Ramos (cell line): ENCODE results near the gene SEC63.
"Not testable (repeated sequence)": the region's sequence is repeated elsewhere in the genome, so short reads cannot be mapped to it uniquely, and the experiment has no call there.

ENCODE experiments used
- in situ Hi-C: fragments of 300-500 bp; cut with MboI; formaldehyde crosslinking; loops from one replicate; pipeline ENCODE4 v1.14.3; 2022; ENCODE audit warnings: low sequenced_read_pairs; ENCODE audit not compliant: unreplicated experiment

The SEC63 gene

DNA sequence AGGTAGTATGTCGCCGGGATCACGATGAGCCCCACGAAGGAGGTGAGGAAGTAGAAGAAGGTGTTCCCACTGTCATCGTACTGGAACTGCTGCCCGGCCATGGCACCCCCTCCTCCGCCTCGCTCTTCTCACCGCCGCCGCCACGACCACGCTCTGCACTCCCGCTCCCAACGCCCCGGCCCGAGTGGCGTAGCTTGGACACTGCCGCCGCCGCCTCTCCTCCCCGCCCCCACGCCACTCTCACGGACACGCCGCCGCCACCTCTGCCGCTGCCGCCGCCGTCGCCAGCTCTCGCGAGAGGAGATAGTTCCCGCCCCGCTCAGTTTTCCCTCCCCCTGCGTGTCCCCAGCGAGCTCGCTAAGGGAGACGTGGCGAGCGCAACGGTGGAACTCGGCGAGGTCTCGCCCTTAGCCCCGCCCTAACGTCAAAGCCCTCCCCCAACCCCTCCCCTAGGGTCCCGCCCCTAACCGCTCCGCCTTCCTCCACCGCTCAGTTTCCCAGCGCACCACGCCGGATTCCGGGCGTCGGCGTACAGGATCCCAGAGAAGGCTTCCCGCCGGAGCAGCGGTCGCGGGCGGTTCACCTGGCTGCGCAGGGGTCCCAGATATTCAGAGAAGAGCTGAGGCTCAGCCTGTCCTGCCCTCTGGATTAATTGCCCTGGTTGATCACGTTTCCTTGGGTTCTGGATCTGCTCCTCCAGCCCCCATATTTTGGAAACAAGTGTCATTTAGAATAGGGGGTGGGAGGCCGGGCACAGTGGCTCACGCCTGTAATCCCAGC lies at the start of gene SEC63:
TSS of gene SEC63 (minus strand) at position 300 of the 780 bp plus-strand sequence. CDS start at position 101, 199 bp downstream.
- in situ Hi-C loops = no loop called here

GRCh38 chr6:108005961-108006360 lies 48.0 kb upstream of the SEC63 start:
- in situ Hi-C loops = no loop called here

DNA sequence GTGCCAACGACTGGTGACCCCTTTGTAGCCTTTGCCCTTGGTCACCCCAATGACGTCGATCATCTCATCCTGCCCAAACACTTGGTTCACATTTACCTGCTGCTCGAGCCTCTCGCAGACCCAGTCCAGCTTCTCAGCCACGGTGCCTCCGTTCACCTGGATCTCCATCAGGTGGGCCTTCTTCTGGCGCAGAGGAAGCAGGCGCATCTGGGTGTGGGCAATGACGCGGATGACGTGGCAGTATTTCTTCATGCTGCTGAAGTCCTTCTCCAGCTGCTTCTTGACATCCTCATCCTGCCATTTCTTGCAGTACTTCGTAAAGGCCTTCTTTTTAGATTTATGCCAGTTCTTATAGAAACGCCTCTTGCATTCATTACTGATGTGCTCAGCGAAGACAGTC lies 46.9 kb upstream of the SEC63 start:
- in situ Hi-C loops = no loop called here

- in situ Hi-C loops = no loop called here
Observed at GRCh38 chr6:108002365-108003221, 44.6 kb upstream of the SEC63 start.

GRCh38 chr6:108001696-108002231 lies 43.8 kb upstream of the SEC63 start:
- in situ Hi-C loops = no loop called here

DNA sequence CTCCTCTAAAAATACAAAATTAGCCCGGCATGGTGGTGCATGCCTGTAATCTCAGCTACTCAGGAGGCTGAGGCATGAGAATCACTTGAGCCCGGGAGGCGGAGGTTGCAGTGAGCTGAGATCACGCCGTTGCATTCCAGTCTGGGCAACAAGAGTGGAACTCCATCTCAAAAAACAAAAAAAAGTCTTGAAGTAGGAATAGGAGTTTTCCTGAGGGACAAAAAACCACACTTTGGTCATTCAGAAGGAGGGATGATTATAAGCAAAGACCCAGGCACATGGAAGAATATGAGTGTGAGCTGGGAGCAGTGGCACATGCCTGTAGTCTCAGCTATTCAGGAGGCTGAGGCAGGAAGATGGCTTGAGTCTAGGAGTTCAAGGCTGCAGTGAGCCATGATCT lies 42.3 kb upstream of the SEC63 start:
- in situ Hi-C loops = not testable (repeated sequence)

GRCh38 chr6:107999341-107999740 lies 41.3 kb upstream of the SEC63 start:
- in situ Hi-C loops = loop anchor here (25.0 kb wide), 1 partner anchor 513 kb away; no protein-coding TSS in a partner anchor

GRCh38 chr6:107991772-107992550 lies 34.0 kb upstream of the SEC63 start:
- in situ Hi-C loops = loop anchor here (25.0 kb wide), 1 partner anchor 520 kb away; no protein-coding TSS in a partner anchor

DNA sequence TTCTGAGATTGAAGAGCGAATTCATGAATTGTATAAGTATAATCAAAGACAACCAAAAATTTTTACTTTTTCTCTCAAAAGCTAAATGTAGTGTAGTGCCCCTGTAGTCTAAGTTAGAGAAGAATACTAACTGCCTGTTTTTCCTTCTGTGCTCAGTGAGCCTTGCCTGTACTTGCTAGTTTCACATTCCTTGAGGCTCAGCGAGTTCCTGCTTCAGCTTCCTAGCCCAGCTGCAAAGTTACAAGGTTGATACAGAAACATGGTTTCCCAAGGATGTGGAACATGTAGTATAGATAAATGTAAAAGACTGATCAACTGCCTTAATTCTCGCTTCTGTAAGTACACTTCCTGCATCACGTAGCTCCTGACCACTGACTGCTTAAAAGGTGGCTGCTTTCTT lies 33.1 kb upstream of the SEC63 start:
- in situ Hi-C loops = loop anchor here (25.0 kb wide), 1 partner anchor 521 kb away; no protein-coding TSS in a partner anchor

DNA sequence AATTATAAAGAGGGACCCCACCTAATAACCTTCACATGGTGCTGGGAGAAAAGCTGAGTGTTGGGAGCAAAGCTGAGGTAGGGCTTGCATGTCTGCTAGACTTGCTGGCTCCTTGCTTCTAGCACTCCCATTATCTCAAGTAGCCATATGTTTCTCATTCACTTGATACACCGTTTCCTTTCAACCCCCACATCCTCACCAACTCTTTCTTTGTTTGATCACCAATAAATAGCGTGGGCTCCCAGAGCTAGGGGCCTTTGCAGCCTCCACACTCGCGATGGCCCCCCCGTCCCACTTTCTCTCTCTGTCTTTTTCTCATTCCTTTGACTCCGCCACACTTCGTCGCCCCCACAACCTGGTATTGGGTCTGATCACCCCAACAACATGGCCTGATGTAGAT lies 32.6 kb upstream of the SEC63 start:
- in situ Hi-C loops = loop anchor here (25.0 kb wide), 1 partner anchor 522 kb away; no protein-coding TSS in a partner anchor

DNA sequence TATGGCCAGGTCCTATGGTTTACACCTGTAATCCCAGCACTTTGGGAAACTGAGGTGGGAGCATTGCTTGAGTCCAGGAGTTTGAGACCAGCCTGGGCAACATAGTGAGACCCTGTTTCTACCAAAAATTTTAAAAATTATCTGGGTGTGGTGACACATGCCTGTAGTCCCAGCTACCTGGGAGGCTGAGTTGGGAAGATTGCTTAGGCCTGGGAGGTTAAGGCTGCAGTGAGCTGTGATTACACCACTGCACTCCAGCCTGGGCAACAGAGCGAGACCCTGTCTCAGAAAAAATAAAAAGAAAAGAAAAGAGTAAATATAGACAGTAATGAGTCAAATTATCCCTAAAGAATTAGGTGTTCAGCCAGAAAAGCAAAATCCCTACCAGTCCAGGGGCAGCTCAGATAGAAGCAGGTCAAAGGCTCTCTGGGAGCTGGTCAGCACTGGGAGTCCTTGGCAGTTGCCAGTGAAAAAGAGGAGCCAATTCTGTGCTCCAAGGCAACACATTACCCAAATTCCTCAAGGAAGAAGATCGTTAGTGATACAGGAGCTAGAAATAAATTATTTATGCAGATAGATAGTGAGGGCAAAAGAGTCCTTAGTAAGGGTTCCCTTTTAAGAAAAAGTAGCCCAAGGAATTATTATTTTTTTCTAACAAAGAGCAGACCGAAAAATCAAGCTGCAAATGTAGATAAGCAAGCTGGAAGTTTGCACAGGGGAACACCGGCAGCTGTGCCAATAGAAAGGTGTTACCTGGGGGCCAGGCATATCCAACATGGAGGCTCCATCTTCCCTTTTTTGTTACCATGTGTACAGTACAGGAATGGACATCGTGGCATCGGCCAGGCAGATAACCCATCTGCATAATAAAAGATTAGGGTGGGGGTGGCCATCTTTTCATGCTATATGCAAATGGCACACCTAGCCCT lies 31.4 kb upstream of the SEC63 start:
- in situ Hi-C loops = loop anchor here (25.0 kb wide), 1 partner anchor 523 kb away; no protein-coding TSS in a partner anchor

DNA sequence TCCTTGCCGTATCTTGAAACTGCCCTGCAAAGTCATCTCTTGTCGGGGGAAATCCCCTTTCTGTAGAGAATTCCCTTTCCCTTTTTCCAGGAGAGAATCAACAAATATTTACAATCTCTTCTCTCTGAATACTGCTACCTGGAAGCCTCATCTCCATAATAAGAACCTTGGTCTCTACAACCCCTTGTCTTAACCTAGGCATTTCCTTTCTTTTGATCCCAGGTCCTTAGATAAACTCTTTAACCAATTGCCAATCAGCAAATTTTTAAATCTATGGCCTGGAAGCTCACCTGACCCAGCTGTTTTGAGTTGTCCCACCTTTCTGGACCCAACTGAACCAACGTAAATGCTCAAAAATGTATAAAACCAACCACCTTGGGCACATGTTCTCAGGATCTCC lies 30.6 kb upstream of the SEC63 start:
- in situ Hi-C loops = loop anchor here (25.0 kb wide), 1 partner anchor 524 kb away; no protein-coding TSS in a partner anchor

GRCh38 chr6:107987805-107988204 lies 29.8 kb upstream of the SEC63 start:
- in situ Hi-C loops = loop anchor here (25.0 kb wide), 1 partner anchor 524 kb away; no protein-coding TSS in a partner anchor

GRCh38 chr6:107985701-107986100 lies 27.7 kb upstream of the SEC63 start:
- in situ Hi-C loops = loop anchor here (25.0 kb wide), 1 partner anchor 527 kb away; no protein-coding TSS in a partner anchor

GRCh38 chr6:107983811-107984210 lies 25.8 kb upstream of the SEC63 start:
- in situ Hi-C loops = loop anchor here (25.0 kb wide), 1 partner anchor 528 kb away; no protein-coding TSS in a partner anchor

DNA sequence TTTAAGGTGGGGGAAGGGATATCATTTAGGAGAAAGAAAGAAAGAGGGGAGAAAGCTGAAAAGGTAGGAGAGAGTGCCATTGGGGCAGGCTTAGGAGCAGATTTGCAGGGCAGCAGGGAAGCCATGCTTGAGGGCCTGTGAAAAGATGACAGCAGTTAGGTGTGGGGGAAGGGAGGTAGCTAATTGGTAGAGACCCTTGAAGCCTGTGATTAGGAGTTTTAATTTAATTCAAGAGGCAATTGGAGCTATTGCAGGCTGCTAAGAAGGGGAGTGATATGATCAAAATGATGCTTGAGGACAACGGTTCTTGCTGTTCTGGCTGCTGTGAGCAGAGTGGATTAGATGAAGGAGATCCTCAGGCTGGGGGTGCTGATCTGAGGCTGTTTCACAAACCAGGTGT lies 24.5 kb upstream of the SEC63 start:
- in situ Hi-C loops = loop anchor here (25.0 kb wide), 1 partner anchor 530 kb away; no protein-coding TSS in a partner anchor

GRCh38 chr6:107981695-107982094 lies 23.7 kb upstream of the SEC63 start:
- in situ Hi-C loops = loop anchor here (25.0 kb wide), 1 partner anchor 531 kb away; no protein-coding TSS in a partner anchor

GRCh38 chr6:107977283-107977682 lies 19.3 kb upstream of the SEC63 start:
- in situ Hi-C loops = loop anchor here (25.0 kb wide), 1 partner anchor 535 kb away; no protein-coding TSS in a partner anchor
